ENCODE data around the gene LCN9. TPM values are rescaled to one million over a fixed set of nuclear protein-coding genes. Genes with fewer than 3 reads are reported as not detected.
"Not testable (repeated sequence)": the region's sequence is repeated elsewhere in the genome, so short reads cannot be mapped to it uniquely, and the experiment has no call there.

Gene LCN9
- total RNA-seq, 1 donor from 2014 or later = 1.1 TPM

DNA sequence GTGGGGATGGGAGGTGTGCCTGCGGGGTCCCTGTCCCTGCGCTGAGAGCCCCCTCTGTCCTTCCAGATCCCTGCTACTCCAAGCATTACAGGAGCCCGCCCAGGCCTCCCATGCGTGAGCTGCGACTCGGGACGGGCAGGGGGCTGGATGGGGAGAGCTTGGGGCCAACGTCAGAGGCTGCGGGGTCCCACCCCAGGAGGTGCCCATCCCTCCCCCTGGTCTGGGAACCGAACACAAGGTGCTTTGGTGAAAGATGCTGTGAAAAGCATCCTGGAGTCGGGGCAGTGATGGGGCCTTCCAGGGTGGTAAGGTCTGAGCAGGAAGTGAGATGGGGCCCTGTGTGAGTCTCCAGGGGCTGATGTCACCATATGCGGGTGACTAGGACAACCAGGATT, 2.7 kb downstream of the LCN9 start:
- no peaks in the 10 kb centered on the region for H3K36me3 Mint-ChIP-seq
- no peak overlapping the region for H3K4me3 Mint-ChIP-seq
- peaks cover 14% of the 10 kb centered on the region for H3K4me1 Mint-ChIP-seq (ENCODE audit: unreplicated experiment)
- DNase-seq (ENCODE audit: extremely low spot score, unreplicated experiment) = no peak
- no peaks in the 10 kb centered on the region for H3K9me3 Mint-ChIP-seq
- H3K27ac Mint-ChIP-seq = no peak overlapping the region
- H3K27me3 Mint-ChIP-seq = peaks cover 3% of the 10 kb centered on the region
- TF ChIP-seq, protein P1, sequence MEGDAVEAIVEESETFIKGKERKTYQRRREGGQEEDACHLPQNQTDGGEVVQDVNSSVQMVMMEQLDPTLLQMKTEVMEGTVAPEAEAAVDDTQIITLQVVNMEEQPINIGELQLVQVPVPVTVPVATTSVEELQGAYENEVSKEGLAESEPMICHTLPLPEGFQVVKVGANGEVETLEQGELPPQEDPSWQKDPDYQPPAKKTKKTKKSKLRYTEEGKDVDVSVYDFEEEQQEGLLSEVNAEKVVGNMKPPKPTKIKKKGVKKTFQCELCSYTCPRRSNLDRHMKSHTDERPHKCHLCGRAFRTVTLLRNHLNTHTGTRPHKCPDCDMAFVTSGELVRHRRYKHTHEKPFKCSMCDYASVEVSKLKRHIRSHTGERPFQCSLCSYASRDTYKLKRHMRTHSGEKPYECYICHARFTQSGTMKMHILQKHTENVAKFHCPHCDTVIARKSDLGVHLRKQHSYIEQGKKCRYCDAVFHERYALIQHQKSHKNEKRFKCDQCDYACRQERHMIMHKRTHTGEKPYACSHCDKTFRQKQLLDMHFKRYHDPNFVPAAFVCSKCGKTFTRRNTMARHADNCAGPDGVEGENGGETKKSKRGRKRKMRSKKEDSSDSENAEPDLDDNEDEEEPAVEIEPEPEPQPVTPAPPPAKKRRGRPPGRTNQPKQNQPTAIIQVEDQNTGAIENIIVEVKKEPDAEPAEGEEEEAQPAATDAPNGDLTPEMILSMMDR (conservative IDR thresholded peaks at IDR 0.05) = no peak

DNA sequence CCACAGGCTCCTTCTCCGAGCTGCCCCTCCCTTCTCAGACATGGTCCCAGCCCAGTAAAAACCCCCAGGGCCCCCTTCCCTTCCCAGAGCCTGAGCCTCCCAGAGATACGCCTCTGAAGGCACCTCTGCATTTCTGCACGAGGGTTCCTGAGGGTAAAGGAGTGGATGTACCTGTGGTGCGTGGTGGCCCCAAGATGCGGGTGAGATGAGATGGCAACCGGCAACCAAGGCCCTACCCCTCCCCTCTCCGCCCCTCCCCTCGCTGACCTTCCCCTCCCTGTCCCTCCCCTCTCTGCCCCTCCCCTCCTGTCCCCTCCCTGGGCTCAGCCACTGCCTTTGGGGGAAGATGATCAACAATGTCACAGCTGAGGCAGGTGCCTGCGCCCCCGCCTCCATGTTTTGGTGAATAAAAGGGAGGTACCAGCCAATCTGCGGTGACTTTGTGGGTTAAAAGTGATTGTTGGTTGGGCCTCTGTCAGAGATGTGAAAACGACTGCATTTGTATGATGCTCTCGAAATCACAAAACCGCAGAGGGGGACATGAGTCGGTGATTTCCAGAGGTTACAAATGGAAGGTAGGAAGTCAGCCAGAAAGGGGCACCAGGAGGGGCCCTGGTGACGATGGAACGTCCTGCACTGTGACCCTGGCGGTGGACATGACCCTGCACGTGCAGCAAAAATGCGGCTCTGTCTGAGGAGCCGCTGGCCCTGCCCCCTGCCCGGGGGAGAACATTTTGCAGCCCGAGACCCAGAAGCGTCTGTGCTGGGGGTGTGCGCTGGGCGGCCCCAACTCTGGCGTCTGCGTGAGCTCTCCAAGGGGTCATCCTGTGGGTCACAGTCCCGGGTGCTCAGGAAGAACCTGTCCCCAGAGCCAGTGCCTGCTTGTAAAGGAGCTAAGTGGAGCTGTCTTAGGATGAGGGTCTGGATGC, 3.7 kb downstream of the LCN9 start:
- Mint-ChIP-seq H3K27ac (no peak overlapping the region), H3K36me3 (no peaks in the 10 kb centered on the region), H3K9me3 (no peaks in the 10 kb centered on the region), H3K4me3 (no peak overlapping the region), H3K4me1 (ENCODE audit: unreplicated experiment) (peaks cover 13% of the 10 kb centered on the region), H3K27me3 (peaks cover 3% of the 10 kb centered on the region)
- DNase-seq (ENCODE audit: extremely low spot score, unreplicated experiment) = no peak
- TF ChIP-seq, protein P1 (conservative IDR thresholded peaks at IDR 0.05) = no peak

DNA sequence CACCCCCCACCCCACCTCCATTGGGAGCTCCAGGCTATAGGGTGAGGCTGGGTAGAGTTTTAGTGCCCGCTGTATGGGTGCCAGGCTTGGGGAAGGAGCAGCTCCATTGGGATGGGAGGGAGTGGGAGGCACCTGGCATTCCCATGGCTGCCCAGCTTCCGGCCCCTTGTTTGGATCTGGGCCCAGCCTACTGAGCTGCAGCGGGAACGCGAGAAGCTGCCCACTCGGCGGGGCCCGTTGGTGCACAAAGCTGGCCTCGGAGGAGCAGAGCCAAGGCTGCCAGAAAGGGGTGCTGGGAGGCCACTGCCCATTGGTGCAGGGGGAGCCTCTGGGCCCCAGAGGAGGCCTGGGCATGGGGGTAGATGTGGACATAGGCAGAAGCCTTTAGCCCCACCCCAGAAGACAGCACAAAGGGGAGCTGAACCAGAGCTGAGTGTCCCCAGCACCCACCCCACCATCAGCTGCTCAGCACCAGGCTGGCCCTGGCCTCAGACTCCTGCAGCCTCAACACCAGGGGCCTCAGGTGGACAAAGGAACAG, 4.4 kb downstream of the LCN9 start:
- TF ChIP-seq, protein P1 (conservative IDR thresholded peaks at IDR 0.05) = no peak
- H3K27me3 Mint-ChIP-seq = peaks cover 7% of the 10 kb centered on the region
- no peak overlapping the region for H3K27ac Mint-ChIP-seq
- no peaks in the 10 kb centered on the region for H3K36me3 Mint-ChIP-seq
- H3K4me3 Mint-ChIP-seq = no peak overlapping the region
- H3K9me3 Mint-ChIP-seq = no peaks in the 10 kb centered on the region
- peaks cover 5% of the 10 kb centered on the region for H3K4me1 Mint-ChIP-seq (ENCODE audit: unreplicated experiment)
- DNase-seq (ENCODE audit: extremely low spot score, unreplicated experiment) = no peak

DNA sequence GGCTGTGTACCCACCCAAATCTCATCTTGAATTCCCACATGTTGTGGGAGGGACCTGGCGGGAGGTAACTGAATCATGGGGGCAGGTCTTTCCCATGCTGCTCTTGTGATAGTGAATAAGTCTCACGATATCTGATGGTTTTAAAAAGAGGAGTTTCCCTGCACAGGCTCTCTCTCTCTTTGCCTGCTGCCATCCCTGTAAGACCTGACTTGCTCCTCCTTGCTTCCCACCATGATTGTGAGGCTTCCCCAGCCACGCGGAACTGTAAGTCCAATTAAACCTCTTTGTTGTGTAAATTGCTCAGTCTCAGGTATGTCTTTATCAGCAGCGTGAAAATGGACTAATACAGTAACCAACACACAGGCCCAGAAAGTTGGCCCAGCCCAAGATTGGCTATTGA, 5.9 kb downstream of the LCN9 start:
- not testable (repeated sequence) for DNase-seq (ENCODE audit: extremely low spot score, unreplicated experiment); H3K4me3 Mint-ChIP-seq; H3K36me3 Mint-ChIP-seq; H3K9me3 Mint-ChIP-seq; H3K27ac Mint-ChIP-seq; H3K4me1 Mint-ChIP-seq (ENCODE audit: unreplicated experiment)
- H3K27me3 Mint-ChIP-seq = peaks cover 11% of the 10 kb centered on the region

DNA sequence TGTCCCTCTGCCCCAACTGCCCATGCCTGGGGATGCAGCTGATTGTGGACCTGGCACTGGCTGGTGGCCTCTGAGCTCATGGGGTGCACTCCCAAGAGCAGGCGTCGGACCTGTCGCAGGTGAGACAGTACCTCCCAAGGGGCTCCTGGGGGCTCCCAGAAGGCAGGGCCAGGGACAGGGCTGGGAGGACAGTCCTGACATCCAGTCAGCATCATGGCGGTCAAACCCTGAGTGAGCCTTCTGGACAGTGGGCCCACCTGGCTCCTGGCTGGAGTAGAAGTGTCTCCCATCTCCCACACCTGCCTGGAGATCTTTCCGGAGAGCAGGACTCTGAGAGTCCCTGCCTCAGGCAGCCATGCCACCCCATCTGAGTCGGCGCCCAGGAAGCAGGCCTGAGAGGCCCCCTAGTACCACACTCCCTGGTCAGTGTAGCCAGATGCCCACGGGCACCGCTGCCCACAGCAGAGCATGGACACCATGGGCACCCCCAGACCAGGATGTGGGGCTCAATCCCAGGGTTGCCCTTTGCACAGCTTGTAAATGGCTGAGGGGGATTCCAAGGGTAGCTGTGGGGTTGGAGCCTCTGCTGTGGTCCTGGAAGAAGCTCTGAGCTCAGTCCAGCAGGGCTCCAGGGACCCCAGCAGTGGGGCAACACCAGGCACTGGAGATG, 6.6 kb downstream of the LCN9 start:
- Mint-ChIP-seq H3K4me3 (no peak overlapping the region), H3K27ac (no peak overlapping the region), H3K36me3 (no peaks in the 10 kb centered on the region), H3K27me3 (peaks cover 15% of the 10 kb centered on the region), H3K4me1 (ENCODE audit: unreplicated experiment) (no peaks in the 10 kb centered on the region), H3K9me3 (no peaks in the 10 kb centered on the region)
- TF ChIP-seq, protein P1 (conservative IDR thresholded peaks at IDR 0.05) = no peak
- DNase-seq (ENCODE audit: extremely low spot score, unreplicated experiment) = no peak

Data from type B pancreatic cell (in vitro differentiated cells).